Left renal cortex interstitium (tissue), 4 donors: Measurements from ENCODE around the gene ZNF222. TPM values are rescaled to one million over a fixed set of nuclear protein-coding genes. Genes with fewer than 3 reads are reported as not detected.
A peak's percentile ranks its signal among the peaks of the same experiment; 100 is the strongest.

Experiments used
- DNase-seq, 4 donors: peaks; one replicate each; pipeline ENCODE4 v3.0.0-alpha.2; 2013; ENCODE audit warnings: low read depth in 4 of 4, low spot score in 2 of 4, missing footprints in 1 of 4
- polyA plus RNA-seq, 4 donors: library from polyadenylated mRNA; unstranded; fragments of 120-200 nt; gene quantifications; one replicate each; pipeline ENCODE4 v1.2.1, GENCODE V29; 2013; ENCODE audit not compliant: insufficient read length in 4 of 4

Gene ZNF222
- polyA plus RNA-seq, 4 donors, result 7.4 to 9.9 (median 8.8) TPM

DNA sequence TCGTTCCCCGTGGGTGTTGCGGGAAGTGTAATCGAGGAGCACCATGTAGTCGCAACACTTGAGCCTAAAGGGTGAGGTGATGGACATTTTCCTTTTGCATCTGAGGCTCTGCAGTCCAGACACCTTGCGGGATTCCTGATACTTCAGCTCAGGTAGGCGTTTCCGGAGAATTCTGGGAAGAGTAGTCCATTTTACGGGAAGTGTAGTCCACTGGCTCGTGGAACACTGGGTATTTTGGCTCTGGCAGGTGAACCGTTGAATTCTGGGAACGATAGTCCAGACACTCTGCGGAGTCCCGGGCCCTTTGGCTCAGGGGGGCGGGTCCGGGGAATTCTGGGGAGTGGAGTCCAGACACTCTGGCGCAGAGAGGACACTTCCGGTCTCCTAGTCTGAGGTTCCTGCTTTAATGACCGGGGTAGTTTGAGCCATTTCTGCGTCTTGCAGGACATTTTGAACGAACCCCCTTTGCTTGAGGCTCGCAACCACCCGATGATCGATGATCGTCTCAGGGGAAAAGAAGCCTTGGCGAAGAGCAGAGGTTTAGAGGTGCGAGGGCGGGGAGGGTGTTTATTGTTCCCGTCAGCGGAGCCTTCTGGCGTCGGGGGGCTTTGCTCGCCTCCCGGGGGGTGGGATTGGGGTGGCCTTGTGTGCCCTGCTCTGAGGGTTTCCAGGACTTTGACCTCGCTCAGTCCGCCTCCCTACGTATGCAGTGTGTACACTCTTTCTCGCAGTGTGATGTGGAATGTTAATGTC lies 26.6 kb downstream of the ZNF222 start, which contains the start of gene ZNF223:
Gene ZNF223, plus strand, starts transcription at position 387 of the 753 bp plus-strand sequence. CDS start 3,141 bp downstream, outside the sequence.
- peak; percentile 77 to 96 (median 85) for DNase-seq

- no peak for DNase-seq
Observed at GRCh38 chr19:44055870-44056269, 30.7 kb downstream of the ZNF222 start.

DNA sequence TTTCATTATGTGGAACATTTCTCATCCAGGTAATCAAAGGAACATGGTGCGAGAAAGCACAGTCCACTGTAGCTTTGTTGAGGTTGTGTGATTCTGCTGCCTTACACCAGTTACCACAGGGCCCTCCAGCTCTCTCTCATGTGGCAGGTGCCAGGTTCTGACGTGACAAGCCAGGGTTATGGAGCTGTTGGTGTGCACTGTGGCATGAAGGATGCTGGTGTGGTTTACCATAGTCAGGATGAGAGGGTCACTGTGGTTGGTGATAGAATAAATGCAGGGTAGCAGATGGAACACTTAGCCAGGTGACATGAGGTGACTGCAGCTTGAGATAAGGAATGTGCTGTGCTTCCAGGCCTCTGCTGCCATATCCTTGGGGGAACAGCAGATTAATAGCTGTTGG lies 34.0 kb downstream of the ZNF222 start:
- DNase-seq, result no peak

DNA sequence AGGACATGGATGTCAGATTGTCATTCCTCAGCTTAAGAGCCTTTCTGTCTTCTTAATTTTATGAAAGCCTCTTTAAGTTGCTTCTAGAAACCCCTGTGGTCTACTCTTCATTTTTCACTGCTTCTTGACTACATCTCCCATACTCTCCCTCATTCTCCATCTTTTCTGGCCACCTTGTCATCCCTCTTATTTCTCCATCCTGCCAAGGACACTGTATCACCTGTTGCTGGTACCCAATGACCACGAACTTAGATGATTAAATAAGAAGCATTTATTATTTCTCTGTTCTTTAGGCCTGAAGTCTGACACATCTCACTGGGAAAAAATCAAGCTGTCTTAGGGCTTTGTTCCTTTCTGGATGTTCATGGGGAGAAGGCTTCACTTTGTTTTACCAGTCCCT lies 35.9 kb downstream of the ZNF222 start:
- DNase-seq, result no peak

DNA sequence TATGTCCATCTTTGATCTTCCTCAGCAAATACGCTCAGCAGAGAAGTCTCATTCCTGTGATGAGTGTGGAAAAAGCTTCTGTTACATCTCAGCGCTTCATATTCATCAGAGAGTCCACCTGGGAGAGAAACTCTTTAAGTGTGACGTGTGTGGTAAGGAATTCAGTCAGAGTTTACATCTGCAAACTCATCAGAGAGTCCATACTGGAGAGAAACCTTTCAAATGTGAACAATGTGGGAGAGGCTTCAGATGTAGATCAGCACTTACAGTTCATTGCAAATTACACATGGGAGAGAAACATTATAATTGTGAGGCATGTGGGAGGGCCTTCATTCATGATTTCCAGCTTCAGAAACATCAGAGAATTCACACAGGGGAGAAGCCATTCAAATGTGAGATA lies 41.1 kb downstream of the ZNF222 start:
- DNase-seq, result no peak

GRCh38 chr19:44069415-44069814 lies 44.2 kb downstream of the ZNF222 start:
- DNase-seq, result no peak

- DNase-seq, result peak in 3 of 4 donors; percentile 86 to 93 (median 88)
Observed at GRCh38 chr19:44071824-44072542, 46.8 kb downstream of the ZNF222 start, which contains the start of gene ZNF284. ZNF284 (plus strand) TSS chr19:44072159; CDS start chr19:44076390, 4,231 bp downstream.

GRCh38 chr19:44072543-44073401 lies 47.6 kb downstream of the ZNF222 start:
- no peak for DNase-seq

DNA sequence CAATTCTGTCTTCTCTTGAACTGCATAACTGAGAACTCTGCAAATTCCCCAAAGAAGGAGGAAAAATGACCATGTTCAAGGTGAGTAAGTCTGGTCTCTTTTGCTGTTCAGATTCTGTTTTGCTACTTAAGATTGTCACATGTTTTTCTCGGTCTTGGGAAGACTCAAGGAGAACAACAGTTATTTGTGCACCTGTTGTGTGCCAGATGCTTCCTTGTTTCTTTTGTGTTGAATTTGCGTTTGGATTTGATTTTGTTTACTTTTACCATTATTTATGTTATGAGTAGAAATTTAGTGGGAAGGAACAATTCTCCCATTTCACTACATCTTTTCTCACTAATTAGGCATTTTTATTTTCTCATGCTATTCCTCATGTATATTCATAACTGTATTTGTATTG lies 51.1 kb downstream of the ZNF222 start:
- no peak for DNase-seq

Other genes with a start within 250 kb of the ZNF222 start
- gene KCNN4, start 244.4 kb upstream of the ZNF222 start, polyA plus RNA-seq, result 1 to 10 TPM in 3 of 4 donors, under 1 TPM in 1; 0.90 to 2.6 (median 2.2) TPM
- gene LYPD5, start 222.9 kb upstream of the ZNF222 start, polyA plus RNA-seq, result under 1 TPM; 0.29 to 0.56 (median 0.40) TPM
- 10 to 100 TPM; 12.0 to 22.0 (median 15.3) TPM for gene ZNF283, start 198.1 kb upstream of the ZNF222 start, polyA plus RNA-seq
- gene ZNF404, start 141.4 kb upstream of the ZNF222 start, polyA plus RNA-seq, result 10 to 100 TPM in 3 of 4 donors, 1 to 10 TPM in 1; 9.8 to 17.2 (median 12.1) TPM
- 10 to 100 TPM; 24.6 to 30.4 (median 26.9) TPM for gene ZNF45, start 90.1 kb upstream of the ZNF222 start, polyA plus RNA-seq
- gene ZNF221, start 74.2 kb upstream of the ZNF222 start, polyA plus RNA-seq, result 1 to 10 TPM; 4.2 to 9.1 (median 6.7) TPM
- gene ZNF155, start 41.2 kb upstream of the ZNF222 start, polyA plus RNA-seq, result 10 to 100 TPM; 14.0 to 17.6 (median 14.9) TPM
- gene ZNF230, start 22.4 kb upstream of the ZNF222 start, polyA plus RNA-seq, result 1 to 10 TPM; 5.7 to 7.8 (median 7.4) TPM
- 10 to 100 TPM in 3 of 4 donors, 1 to 10 TPM in 1; 9.7 to 14.6 (median 12.9) TPM for gene ZNF223, start 26.7 kb downstream of the ZNF222 start, polyA plus RNA-seq
- 1 to 10 TPM; 2.8 to 6.7 (median 4.1) TPM for gene ZNF284, start 46.8 kb downstream of the ZNF222 start, polyA plus RNA-seq
- gene ZNF224, start 69.0 kb downstream of the ZNF222 start, polyA plus RNA-seq, result 10 to 100 TPM; 21.2 to 49.0 (median 31.9) TPM
- 10 to 100 TPM in 1 of 4 donors, 1 to 10 TPM in 3; 9.6 to 11.3 (median 9.8) TPM for gene ZNF225, start 88.0 kb downstream of the ZNF222 start, polyA plus RNA-seq
- 10 to 100 TPM in 3 of 4 donors, 1 to 10 TPM in 1; 9.8 to 21.3 (median 15.7) TPM for gene ZNF234, start 116.2 kb downstream of the ZNF222 start, polyA plus RNA-seq
- 10 to 100 TPM; 27.7 to 29.6 (median 29.0) TPM for gene ZNF226, start 139.7 kb downstream of the ZNF222 start, polyA plus RNA-seq
- 10 to 100 TPM; 22.7 to 28.1 (median 26.3) TPM for gene ZNF227, start 187.2 kb downstream of the ZNF222 start, polyA plus RNA-seq
- gene ZNF233, start 234.5 kb downstream of the ZNF222 start, polyA plus RNA-seq, result 1 to 10 TPM; 5.1 to 8.2 (median 7.4) TPM